ENCODE data around the gene GLRX5. TPM values are rescaled to one million over a fixed set of nuclear protein-coding genes. Genes with fewer than 3 reads are reported as not detected.

Gene GLRX5
- total RNA-seq, 4 donors from 2014 or later, result 28.0 to 83.2 (median 74.0) TPM

DNA sequence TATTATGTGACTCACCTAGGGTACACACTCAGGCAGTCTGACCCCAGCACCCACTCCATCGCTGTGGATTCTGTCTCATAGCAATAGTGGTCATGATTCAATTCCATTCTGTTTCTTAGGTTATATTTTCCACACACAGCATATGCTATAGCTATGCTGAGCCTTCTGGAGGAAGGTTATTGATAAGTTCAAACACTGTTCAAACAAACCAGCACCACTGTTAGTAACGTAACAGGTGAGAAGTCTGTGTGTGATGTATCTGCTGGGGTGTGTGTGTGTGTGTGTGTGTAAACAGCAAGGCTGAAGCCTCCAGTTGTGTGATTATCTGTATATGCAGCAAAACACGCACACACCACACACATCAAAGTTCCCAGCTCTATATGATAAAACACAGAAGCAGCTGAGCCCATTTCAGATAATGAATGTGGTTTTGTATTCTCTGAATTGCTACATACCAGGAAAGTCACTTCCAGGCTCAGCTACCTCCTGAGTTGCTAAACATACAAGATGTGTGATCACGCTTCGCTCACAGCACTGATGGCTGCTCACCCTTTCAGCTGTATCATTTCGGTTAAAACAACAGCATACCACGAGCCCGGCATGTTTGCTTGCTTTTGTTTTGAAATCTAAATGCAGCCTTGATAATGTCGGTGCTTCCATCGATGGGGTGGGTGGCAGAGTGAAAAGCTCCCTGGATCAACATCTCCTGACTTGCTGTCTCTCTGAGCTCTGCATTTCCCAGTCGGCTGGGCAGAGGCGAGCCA lies 11.6 kb upstream of the GLRX5 start:
- Histone ChIP-seq H3K4me1 (peaks cover 36 to 44% of the 10 kb centered on the region in 2 donors), H3K27ac (no peak overlapping the region), H3K4me3 (no peak overlapping the region), H3K9me3 (no peaks in the 10 kb centered on the region), H3K27me3 (no peaks in the 10 kb centered on the region), H3K36me3 (no peaks in the 10 kb centered on the region)
- TF ChIP-seq POLR2A (IDR thresholded peaks at IDR 0.05) (no peak), CTCF (IDR thresholded peaks at IDR 0.05 in 4 of 5, conservative IDR thresholded peaks at IDR 0.05 in 1 of 5) (no peak)
- intact Hi-C loops (cut with DNase I; ENCODE audit: low total_unique reads) (no loop called here), in situ Hi-C loops (cut with MboI; ENCODE audit: low sequenced_read_pairs in 4 of 4) (no loop called here)
- DNase-seq (no peak), ATAC-seq (no peak)

DNA sequence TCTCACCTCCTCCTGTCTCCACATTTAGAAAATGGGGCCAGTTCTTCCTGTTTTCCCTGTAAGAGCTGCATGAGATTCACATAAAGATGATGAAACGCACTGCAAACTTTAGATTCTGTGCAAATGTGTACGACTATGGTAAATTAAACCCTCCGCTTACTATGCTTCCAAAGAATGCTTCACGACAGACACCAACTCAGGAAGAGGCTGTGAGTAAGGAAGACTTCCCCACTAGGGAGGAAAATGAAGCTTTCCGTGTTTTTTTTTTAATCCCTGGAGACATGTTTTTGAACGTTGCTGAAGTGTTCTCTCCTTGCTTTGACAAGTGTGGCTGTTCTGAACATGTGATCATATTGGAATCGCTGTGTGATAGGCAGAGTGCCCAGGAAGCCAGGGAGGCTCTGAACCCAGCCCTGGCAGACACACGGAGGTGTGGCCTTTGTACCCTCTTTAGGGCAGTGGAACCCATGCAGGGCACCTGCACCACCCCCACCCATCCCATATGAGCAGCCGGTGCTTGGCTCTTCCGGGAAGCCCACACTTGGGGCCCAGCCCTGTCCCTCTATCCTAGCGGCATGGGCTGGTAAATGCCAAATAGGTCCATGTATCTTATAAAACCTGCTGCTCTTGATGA lies 10.9 kb upstream of the GLRX5 start:
- Histone ChIP-seq H3K27ac (no peak overlapping the region), H3K36me3 (no peaks in the 10 kb centered on the region), H3K4me1 (peaks cover 42 to 46% of the 10 kb centered on the region in 2 donors), H3K27me3 (no peaks in the 10 kb centered on the region), H3K4me3 (no peak overlapping the region), H3K9me3 (no peaks in the 10 kb centered on the region)
- in situ Hi-C loops (cut with MboI; ENCODE audit: low sequenced_read_pairs in 4 of 4) (no loop called here), intact Hi-C loops (cut with DNase I; ENCODE audit: low total_unique reads) (no loop called here)
- ATAC-seq (no peak), DNase-seq (no peak)
- TF ChIP-seq CTCF (IDR thresholded peaks at IDR 0.05 in 4 of 5, conservative IDR thresholded peaks at IDR 0.05 in 1 of 5) (no peak), POLR2A (IDR thresholded peaks at IDR 0.05) (no peak)

GRCh38 chr14:95524706-95525512 lies 9.9 kb upstream of the GLRX5 start:
- H3K27ac ChIP-seq, result no peak overlapping the region
- no peaks in the 10 kb centered on the region for H3K36me3 ChIP-seq
- TF ChIP-seq POLR2A (IDR thresholded peaks at IDR 0.05), result no peak
- TF ChIP-seq CTCF (IDR thresholded peaks at IDR 0.05 in 4 of 5, conservative IDR thresholded peaks at IDR 0.05 in 1 of 5), result no peak
- intact Hi-C loops (cut with DNase I; ENCODE audit: low total_unique reads) (no loop called here), in situ Hi-C loops (cut with MboI; ENCODE audit: low sequenced_read_pairs in 4 of 4) (loop anchor here in 3 of 4 donors (5.0 to 25.0 kb wide), 3 partner anchors 83 to 388 kb away; partner anchors contain the start of gene DICER1 (in 1 of the 3))
- H3K4me1 ChIP-seq, result peaks cover 43 to 48% of the 10 kb centered on the region in 2 donors
- no peaks in the 10 kb centered on the region for H3K27me3 ChIP-seq
- no peaks in the 10 kb centered on the region for H3K9me3 ChIP-seq
- no peak overlapping the region for H3K4me3 ChIP-seq
- no peak for DNase-seq
- ATAC-seq, result no peak

GRCh38 chr14:95525999-95526398 lies 8.9 kb upstream of the GLRX5 start:
- no peak overlapping the region for H3K27ac ChIP-seq
- H3K4me3 ChIP-seq, result no peak overlapping the region
- in situ Hi-C loops (cut with MboI; ENCODE audit: low sequenced_read_pairs in 4 of 4) (loop anchor here in 3 of 4 donors (5.0 to 25.0 kb wide), 3 partner anchors 84 to 389 kb away; partner anchors contain the start of gene DICER1 (in 1 of the 3)), intact Hi-C loops (cut with DNase I; ENCODE audit: low total_unique reads) (no loop called here)
- no peak for DNase-seq
- no peaks in the 10 kb centered on the region for H3K36me3 ChIP-seq
- no peak for ATAC-seq
- H3K27me3 ChIP-seq, result no peaks in the 10 kb centered on the region
- H3K9me3 ChIP-seq, result no peaks in the 10 kb centered on the region
- TF ChIP-seq POLR2A (IDR thresholded peaks at IDR 0.05), result no peak
- TF ChIP-seq CTCF (IDR thresholded peaks at IDR 0.05 in 4 of 5, conservative IDR thresholded peaks at IDR 0.05 in 1 of 5), result no peak
- H3K4me1 ChIP-seq, result peaks cover 50 to 52% of the 10 kb centered on the region in 2 donors

All from gastrocnemius medialis (tissue), 4 donors.